Astrocyte of the spinal cord (primary cell): ENCODE results near the gene KIF14.

ENCODE experiments used
- DNase-seq: peaks from one replicate; pipeline ENCODE4 v3.0.0; 2011; ENCODE audit warnings: low read depth, low spot score
- H3K4me3 ChIP-seq: 2 replicates; pipeline ENCODE4 v1.5.1; 2011; ENCODE audit warnings: low read depth, mild to moderate bottlenecking, low read length, moderate library complexity
- in situ Hi-C: cut with HindIII; loops from 2 replicates; pipeline ENCODE4 v1.10.0; 2017; ENCODE audit warnings: low sequenced_read_pairs
- TF ChIP-seq, protein P1 (sequence below): IDR thresholded peaks from 2 replicates; pipeline ENCODE4 v1.5.1; 2012; ENCODE audit warnings: low read depth, mild to moderate bottlenecking, low read length, inconsistent platforms

Gene KIF14

DNA sequence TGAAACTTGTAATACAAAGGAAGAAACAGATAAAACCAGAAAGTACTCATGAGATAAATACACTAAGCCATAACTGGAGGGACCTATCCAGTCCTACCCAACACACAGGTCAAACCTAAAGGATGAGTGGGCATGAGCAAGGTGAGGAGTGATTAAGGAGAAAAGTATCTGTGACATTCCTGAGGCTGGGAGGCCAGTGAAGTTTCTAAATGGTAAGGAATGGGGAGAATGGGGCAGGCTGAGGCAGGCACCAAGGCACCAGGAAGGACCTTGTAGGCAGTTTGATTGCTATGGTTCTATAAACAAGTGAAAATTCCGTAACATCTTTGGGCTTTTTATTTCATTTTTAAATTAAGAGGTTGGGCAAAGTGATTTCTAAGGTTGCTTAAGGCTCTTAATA lies 38.7 kb upstream of the KIF14 start:
- in situ Hi-C loops: no loop called here
- DNase-seq: no peak
- no peak overlapping the region for H3K4me3 ChIP-seq
- TF ChIP-seq, protein P1, sequence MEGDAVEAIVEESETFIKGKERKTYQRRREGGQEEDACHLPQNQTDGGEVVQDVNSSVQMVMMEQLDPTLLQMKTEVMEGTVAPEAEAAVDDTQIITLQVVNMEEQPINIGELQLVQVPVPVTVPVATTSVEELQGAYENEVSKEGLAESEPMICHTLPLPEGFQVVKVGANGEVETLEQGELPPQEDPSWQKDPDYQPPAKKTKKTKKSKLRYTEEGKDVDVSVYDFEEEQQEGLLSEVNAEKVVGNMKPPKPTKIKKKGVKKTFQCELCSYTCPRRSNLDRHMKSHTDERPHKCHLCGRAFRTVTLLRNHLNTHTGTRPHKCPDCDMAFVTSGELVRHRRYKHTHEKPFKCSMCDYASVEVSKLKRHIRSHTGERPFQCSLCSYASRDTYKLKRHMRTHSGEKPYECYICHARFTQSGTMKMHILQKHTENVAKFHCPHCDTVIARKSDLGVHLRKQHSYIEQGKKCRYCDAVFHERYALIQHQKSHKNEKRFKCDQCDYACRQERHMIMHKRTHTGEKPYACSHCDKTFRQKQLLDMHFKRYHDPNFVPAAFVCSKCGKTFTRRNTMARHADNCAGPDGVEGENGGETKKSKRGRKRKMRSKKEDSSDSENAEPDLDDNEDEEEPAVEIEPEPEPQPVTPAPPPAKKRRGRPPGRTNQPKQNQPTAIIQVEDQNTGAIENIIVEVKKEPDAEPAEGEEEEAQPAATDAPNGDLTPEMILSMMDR: no peak

DNA sequence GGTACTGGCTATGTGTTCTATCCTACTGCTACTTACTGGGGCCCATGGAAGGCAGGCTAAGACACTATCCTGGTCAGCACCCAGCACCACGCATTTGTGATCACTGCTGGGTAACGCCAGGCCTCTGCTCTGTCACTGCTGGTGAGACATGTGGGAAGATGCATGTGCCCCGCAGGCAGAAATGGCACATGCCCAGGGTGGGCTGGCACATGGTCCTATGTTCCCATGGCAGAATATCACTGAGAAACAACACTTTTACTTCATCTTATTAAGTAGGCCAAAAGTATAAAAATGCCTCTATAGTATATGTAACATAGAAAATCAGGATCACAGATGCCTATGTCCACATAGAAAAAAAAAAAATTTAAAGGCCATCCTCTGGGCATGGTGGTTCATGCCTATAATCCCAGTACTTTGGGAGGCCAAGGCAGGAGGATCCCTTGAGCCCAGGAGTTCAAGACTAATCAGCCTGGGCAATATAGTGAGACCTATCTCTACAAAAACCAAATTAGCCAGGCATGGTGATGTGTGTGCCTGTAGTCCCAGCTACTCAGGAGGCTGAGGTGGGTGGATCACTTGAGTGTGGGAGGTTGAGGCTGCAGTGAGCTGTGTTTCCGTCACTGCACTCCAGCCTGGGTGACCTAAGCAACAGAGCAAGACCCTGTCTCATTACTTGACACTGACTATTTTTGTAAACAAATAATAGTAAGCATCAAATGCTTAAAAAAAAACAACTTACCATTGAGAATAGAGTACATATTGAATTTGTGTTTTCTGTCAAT lies 37.7 kb upstream of the KIF14 start:
- no peak for DNase-seq
- in situ Hi-C loops: no loop called here
- no peak overlapping the region for H3K4me3 ChIP-seq
- TF ChIP-seq, protein P1: no peak

DNA sequence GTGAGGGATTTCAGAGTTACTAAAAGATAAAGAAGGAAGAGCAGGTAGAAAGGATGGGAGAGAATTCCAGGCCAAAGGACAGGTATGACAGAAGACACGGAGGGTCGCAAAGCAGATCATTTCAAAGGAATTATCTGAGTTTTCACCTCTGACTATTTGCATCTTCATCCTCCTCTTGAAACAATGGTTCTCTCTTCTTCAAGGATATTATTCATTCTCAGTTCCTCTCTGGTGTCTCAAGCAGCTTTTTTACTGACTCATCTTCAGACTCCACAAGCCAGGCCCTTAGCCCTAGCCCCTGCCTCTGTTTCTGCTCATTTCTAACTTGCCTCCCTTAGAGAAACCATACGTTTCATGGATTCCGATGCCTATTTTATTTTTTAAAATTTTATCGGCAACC lies 34.1 kb upstream of the KIF14 start:
- no peak for DNase-seq
- TF ChIP-seq, protein P1: no peak
- in situ Hi-C loops: no loop called here
- no peak overlapping the region for H3K4me3 ChIP-seq

DNA sequence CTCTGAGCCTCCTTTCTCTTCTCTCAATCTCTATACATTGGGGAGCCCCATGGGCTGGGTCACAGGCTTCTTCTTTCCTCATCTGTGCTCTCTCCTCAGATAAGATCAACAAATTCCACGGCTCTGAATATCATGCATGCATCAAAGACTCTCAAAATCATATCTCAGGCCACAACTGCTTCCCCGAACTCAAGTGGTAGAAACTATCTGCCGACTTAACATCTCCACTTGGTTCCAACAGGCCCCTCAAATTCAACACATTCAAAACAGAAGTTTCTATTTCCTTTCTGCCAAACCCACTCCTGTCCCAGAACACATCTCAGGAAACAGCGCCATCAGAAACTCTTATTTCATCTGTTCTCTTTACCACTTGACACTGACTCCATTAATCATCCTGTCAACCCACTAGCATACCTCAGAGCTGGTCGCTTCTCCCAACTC lies 32.5 kb upstream of the KIF14 start:
- in situ Hi-C loops: no loop called here
- no peak for DNase-seq
- H3K4me3 ChIP-seq: no peak overlapping the region
- TF ChIP-seq, protein P1: no peak

DNA sequence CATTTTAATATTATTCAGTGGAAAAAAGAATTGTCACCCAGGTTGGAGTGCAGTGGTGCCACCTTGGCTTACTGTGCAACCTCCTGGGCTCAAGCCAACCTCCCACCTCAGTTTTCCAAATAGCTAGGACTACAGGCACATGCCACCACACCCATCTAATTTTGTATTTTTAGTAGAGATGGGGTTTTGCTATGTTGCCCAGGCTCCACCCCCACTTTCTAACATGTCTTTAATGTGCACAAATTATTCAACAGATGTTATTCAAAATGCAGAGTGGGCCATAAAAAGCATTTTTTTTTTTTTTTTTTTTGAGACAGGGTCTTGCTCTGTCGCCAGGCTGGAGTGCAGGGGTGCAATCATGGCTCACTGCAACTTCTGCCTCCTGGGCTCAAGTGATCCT lies 31.8 kb upstream of the KIF14 start:
- in situ Hi-C loops: no loop called here
- no peak overlapping the region for H3K4me3 ChIP-seq
- TF ChIP-seq, protein P1: no peak
- no peak for DNase-seq

DNA sequence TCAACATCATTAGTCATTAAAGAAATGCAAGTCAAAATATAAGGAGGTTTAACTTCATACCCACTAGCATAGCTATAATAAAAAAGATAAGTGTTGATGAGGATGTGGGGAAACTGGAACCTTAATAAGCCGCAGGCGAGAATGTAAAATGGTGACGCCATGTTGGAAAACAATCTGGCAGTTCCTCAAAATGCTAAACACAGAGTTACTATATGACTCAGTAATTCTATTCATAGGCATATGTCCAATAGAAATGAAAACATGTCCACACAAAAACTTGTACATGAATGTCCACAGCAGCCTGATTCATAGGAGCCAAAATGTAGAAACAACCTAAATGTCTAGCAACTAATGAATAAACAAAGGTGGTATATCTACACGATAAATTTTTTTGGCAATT lies 26.0 kb upstream of the KIF14 start:
- H3K4me3 ChIP-seq: no peak overlapping the region
- TF ChIP-seq, protein P1: no peak
- in situ Hi-C loops: no loop called here
- DNase-seq: no peak
